CD8-positive, alpha-beta memory T cell (primary cell): ENCODE data around the gene TTC23. TPM values are rescaled to one million over a fixed set of nuclear protein-coding genes. Genes with fewer than 3 reads are reported as not detected.

Source experiments
- CTCF ChIA-PET: fragments of 350-600 bp; sonication (Branson Sonifier 250); formaldehyde crosslinking; loops from one replicate; lab custom pipeline; 2021; ENCODE audit warnings: antibody characterized with exemption; lab: Charles Lee
- POLR2A ChIA-PET: fragments of 350-600 bp; sonication (Branson Sonifier 250); formaldehyde crosslinking; loops from one replicate; lab custom pipeline; 2021; ENCODE audit warnings: antibody characterized with exemption; lab: Charles Lee
- DNase-seq, 5 donors: peaks; one replicate each; pipeline versions ENCODE4 v3.0.0 to v3.0.0-alpha.2; 2020 to 2022; ENCODE audit warnings: mixed read lengths in 1 of 5
- H3K27ac ChIP-seq: one replicate; pipeline ENCODE4 v1.7.0; 2013; ENCODE audit warnings: low read depth, mild to moderate bottlenecking, low read length, moderate library complexity
- H3K27me3 ChIP-seq: 2 replicates; pipeline ENCODE4 v1.7.0; 2013; ENCODE audit warnings: low read length, mild to moderate bottlenecking; ENCODE audit not compliant: insufficient read depth, poor library complexity, severe bottlenecking
- H3K36me3 ChIP-seq: 2 replicates; pipeline ENCODE4 v1.7.0; 2013; ENCODE audit warnings: mild to moderate bottlenecking, low read length, moderate library complexity; ENCODE audit not compliant: insufficient read depth
- H3K4me1 ChIP-seq: 2 replicates; pipeline ENCODE4 v1.7.0; 2013; ENCODE audit warnings: mild to moderate bottlenecking, low read length, moderate library complexity; ENCODE audit not compliant: insufficient read depth
- H3K4me3 ChIP-seq: 2 replicates; pipeline ENCODE4 v1.7.0; 2013; ENCODE audit warnings: mild to moderate bottlenecking, low read length
- H3K9me3 ChIP-seq: 2 replicates; pipeline ENCODE4 v1.7.0; 2013; ENCODE audit warnings: mild to moderate bottlenecking, low read length
- H3K27ac Mint-ChIP-seq, 8 donors: one replicate each; pipeline ENCODE4 v1.8.0; 2020 to 2021; ENCODE audit warnings: mixed read lengths in 8 of 8, mild to moderate bottlenecking in 6 of 8, inconsistent platforms in 3 of 8, moderate library complexity in 3 of 8
- H3K27me3 Mint-ChIP-seq, 2 donors: one replicate each; pipeline ENCODE4 v1.8.0; 2020 to 2021; ENCODE audit warnings: mixed read lengths in 2 of 2, mild to moderate bottlenecking in 1 of 2, moderate library complexity in 1 of 2
- H3K36me3 Mint-ChIP-seq, 3 donors: one replicate each; pipeline ENCODE4 v1.8.0; 2020 to 2021; ENCODE audit warnings: mixed read lengths in 3 of 3, inconsistent platforms in 1 of 3, mild to moderate bottlenecking in 1 of 3
- H3K4me1 Mint-ChIP-seq, 3 donors: one replicate each; pipeline ENCODE4 v1.8.0; 2020 to 2021; ENCODE audit warnings: mixed read lengths in 3 of 3, inconsistent platforms in 1 of 3, mild to moderate bottlenecking in 1 of 3
- H3K4me3 Mint-ChIP-seq, 7 donors: one replicate each; pipeline ENCODE4 v1.8.0; 2020 to 2021; ENCODE audit warnings: mixed read lengths in 7 of 7, mild to moderate bottlenecking in 6 of 7, moderate library complexity in 4 of 7, inconsistent platforms in 2 of 7
- H3K9me3 Mint-ChIP-seq, 5 donors: one replicate each; pipeline ENCODE4 v1.8.0; 2020 to 2022; ENCODE audit warnings: mixed read lengths in 5 of 5, mild to moderate bottlenecking in 3 of 5, moderate library complexity in 2 of 5, inconsistent platforms in 1 of 5
- polyA plus RNA-seq: library from polyadenylated mRNA; unstranded; fragments of 300-500 nt; fragmentation: Illumina TruSeq; gene quantifications from one replicate; pipeline ENCODE4 v1.2.3, GENCODE V29; 2021
- total RNA-seq, 2 experiments: library from RNA; stranded (reverse); gene quantifications; one replicate each; pipeline ENCODE4 v1.2.3, GENCODE V29; 2021

TTC23 gene
- total and polyA plus RNA-seq, 3 experiments from 2014 or later = 0.10 to 2.7 (median 2.0) TPM

DNA sequence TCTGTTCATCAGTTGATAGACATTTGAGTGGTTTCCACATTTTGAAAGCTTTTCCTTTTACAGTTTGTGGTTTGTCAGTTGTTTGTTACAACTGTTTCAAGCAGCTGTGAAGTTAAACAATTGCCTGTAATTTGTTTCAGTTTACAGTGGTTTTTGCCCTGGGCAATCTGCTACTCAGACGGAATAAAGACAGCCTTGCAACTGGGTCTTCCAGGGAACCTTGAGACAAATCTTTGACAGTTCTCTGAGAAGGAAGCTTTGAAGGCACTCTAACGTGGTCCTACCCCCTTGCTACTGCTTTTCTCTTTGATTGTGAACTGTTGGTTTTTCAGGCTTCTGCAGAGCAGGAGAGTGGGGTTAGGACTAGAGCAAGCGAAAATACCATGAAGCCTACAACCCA is 29.9 kb upstream of the TTC23 start:
- CTCF ChIA-PET = no interaction called here
- H3K36me3 Mint-ChIP-seq = peaks cover 8 to 16% (median 8%) of the 10 kb centered on the region in 3 donors
- Histone ChIP-seq H3K4me3 (no peak overlapping the region), H3K4me1 (no peaks in the 10 kb centered on the region), H3K27me3 (no peaks in the 10 kb centered on the region), H3K9me3 (no peaks in the 10 kb centered on the region), H3K27ac (no peak overlapping the region), H3K36me3 (no peaks in the 10 kb centered on the region)
- POLR2A ChIA-PET = no interaction called here
- peak overlapping the region in 1 of 7 donors; percentile 29 for H3K4me3 Mint-ChIP-seq
- H3K27ac Mint-ChIP-seq = no peak overlapping the region
- no peaks in the 10 kb centered on the region for H3K9me3 Mint-ChIP-seq
- peaks cover 12 to 21% (median 20%) of the 10 kb centered on the region in 3 donors for H3K4me1 Mint-ChIP-seq
- H3K27me3 Mint-ChIP-seq = no peaks in the 10 kb centered on the region
- no peak for DNase-seq

DNA sequence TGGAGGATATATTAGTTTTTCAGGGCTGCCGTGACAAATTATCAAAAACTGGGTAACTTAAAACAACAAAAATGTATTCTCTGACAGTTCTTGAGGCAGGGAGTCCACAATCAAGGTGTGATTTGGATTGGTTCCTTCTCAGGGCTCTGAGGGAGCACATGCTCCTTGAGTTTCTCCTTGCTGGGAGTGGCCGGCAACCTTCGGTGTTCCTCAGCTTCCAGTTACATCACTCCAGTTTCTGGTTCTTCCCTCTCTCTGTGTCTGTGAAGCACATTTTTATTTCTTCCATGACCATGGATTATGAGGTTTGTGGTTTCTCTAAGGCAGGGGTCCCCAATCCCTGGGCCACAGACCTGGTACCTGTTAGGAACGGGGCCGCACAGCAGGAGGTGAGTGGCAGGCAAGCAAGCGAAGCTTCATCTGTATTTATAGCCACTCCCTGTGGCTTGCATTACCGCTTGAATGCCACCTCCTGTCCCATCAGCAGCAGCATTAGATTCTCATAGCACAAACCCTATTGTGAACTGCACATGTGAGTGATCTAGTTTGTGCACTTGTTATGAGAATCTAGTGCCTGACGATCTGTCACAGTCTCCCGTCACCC is 26.2 kb upstream of the TTC23 start:
- Mint-ChIP-seq H3K9me3 (no peaks in the 10 kb centered on the region), H3K4me3 (no peak overlapping the region), H3K27ac (no peak overlapping the region), H3K36me3 (peaks cover 5 to 16% (median 8%) of the 10 kb centered on the region in 3 donors), H3K4me1 (peaks cover 12 to 19% (median 18%) of the 10 kb centered on the region in 3 donors), H3K27me3 (no peaks in the 10 kb centered on the region)
- H3K27ac ChIP-seq = no peak overlapping the region
- H3K4me1 ChIP-seq = no peaks in the 10 kb centered on the region
- H3K4me3 ChIP-seq = no peak overlapping the region
- CTCF ChIA-PET = interaction anchor here (1.6 to 7.5 kb wide), 2 partner anchors 428 to 479 kb away, joined by 3 to 52 read pairs; no protein-coding TSS in a partner anchor
- no peaks in the 10 kb centered on the region for H3K27me3 ChIP-seq
- POLR2A ChIA-PET = no interaction called here
- H3K9me3 ChIP-seq = no peaks in the 10 kb centered on the region
- no peaks in the 10 kb centered on the region for H3K36me3 ChIP-seq
- DNase-seq = no peak

DNA sequence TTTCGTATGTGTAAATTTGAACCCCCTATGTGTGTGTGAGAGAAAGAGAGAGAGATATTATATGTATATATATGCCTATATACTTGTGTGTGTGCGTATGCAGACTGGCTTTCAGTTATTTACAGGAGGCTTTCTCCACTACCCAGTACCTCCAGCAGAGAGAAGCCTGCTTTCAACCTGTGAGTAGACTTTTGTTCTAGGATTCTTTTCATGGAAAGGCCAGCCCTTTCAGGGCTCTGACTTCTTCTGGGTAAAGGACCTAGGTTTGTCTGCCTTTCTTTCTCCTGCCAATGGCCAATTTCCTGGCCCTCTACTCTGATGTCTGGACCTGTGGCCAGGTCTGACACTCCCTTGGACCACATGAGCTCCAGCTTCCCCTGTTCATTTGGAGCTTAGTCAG is 25.7 kb upstream of the TTC23 start:
- Mint-ChIP-seq H3K4me1 (peaks cover 11 to 13% (median 13%) of the 10 kb centered on the region in 3 donors), H3K4me3 (no peak overlapping the region), H3K36me3 (peaks cover 4 to 15% (median 7%) of the 10 kb centered on the region in 3 donors), H3K9me3 (no peaks in the 10 kb centered on the region), H3K27ac (no peak overlapping the region), H3K27me3 (no peaks in the 10 kb centered on the region)
- CTCF ChIA-PET = interaction anchor here (1.6 to 7.5 kb wide), 2 partner anchors 429 to 480 kb away, joined by 3 to 52 read pairs; no protein-coding TSS in a partner anchor
- Histone ChIP-seq H3K4me3 (no peak overlapping the region), H3K9me3 (no peaks in the 10 kb centered on the region), H3K27ac (no peak overlapping the region), H3K4me1 (no peaks in the 10 kb centered on the region), H3K36me3 (no peaks in the 10 kb centered on the region), H3K27me3 (no peaks in the 10 kb centered on the region)
- DNase-seq = no peak
- POLR2A ChIA-PET = no interaction called here

DNA sequence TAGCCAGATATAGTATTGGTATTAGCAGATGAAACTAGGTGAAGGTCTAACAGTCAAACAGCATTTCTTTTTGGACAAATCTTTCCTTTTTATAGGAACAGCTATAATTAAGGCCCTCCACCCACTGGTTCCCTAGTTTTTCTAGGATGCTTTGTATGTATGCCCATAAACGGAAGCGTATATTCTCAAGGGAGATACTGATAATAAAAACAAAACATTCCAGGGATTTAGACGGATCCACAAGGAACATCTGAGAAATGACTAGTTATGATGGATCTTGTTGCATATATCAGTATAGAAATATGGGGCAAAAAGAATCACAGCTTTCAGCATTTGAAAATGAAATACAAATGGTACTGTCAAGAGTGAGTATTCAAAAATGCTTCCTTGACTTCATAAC is 24.4 kb upstream of the TTC23 start:
- H3K27ac ChIP-seq = no peak overlapping the region
- H3K27me3 ChIP-seq = no peaks in the 10 kb centered on the region
- no peaks in the 10 kb centered on the region for H3K9me3 ChIP-seq
- POLR2A ChIA-PET = no interaction called here
- CTCF ChIA-PET = interaction anchor here (1.3 to 7.5 kb wide), 7 partner anchors 10 to 483 kb away, joined by 3 to 52 read pairs (median 9); partner anchors contain the start of gene LYSMD4
- peaks cover 0 to 4% (median 0%) of the 10 kb centered on the region in 3 donors for H3K36me3 Mint-ChIP-seq
- H3K9me3 Mint-ChIP-seq = no peaks in the 10 kb centered on the region
- peaks cover under 1 to 2% (median under 1%) of the 10 kb centered on the region in 3 donors for H3K4me1 Mint-ChIP-seq
- no peak overlapping the region for H3K27ac Mint-ChIP-seq
- no peaks in the 10 kb centered on the region for H3K4me1 ChIP-seq
- no peak overlapping the region for H3K4me3 ChIP-seq
- H3K4me3 Mint-ChIP-seq = no peak overlapping the region
- DNase-seq = no peak
- H3K27me3 Mint-ChIP-seq = no peaks in the 10 kb centered on the region
- no peaks in the 10 kb centered on the region for H3K36me3 ChIP-seq

DNA sequence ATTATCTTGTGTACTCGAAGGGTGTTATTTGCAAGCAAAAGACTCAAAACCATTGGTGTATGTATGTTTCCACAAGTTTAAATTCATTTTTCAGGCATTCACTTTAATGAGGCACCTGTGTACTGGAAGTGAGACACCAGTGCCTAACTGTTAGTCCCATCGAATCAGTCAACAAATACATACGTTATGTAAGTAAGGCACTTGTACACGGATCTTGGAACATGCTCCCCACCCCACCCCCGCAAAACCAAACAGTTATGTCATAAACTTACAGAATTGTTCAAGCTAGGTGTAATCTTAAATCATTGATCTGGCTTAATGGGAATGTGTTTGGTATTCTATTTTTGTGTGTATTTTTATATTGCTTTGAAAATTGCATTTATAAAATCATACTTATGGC is 19.1 kb upstream of the TTC23 start:
- Mint-ChIP-seq H3K4me1 (peaks cover 0 to 6% (median 1%) of the 10 kb centered on the region in 3 donors), H3K27me3 (no peaks in the 10 kb centered on the region), H3K36me3 (no peaks in the 10 kb centered on the region), H3K9me3 (no peaks in the 10 kb centered on the region), H3K4me3 (no peak overlapping the region), H3K27ac (peak overlapping the region in 2 of 8 donors; percentile 4 to 43)
- Histone ChIP-seq H3K27ac (no peak overlapping the region), H3K4me1 (no peaks in the 10 kb centered on the region), H3K4me3 (no peak overlapping the region), H3K36me3 (no peaks in the 10 kb centered on the region), H3K9me3 (no peaks in the 10 kb centered on the region), H3K27me3 (no peaks in the 10 kb centered on the region)
- CTCF ChIA-PET = no interaction called here
- no peak for DNase-seq
- POLR2A ChIA-PET = no interaction called here

DNA sequence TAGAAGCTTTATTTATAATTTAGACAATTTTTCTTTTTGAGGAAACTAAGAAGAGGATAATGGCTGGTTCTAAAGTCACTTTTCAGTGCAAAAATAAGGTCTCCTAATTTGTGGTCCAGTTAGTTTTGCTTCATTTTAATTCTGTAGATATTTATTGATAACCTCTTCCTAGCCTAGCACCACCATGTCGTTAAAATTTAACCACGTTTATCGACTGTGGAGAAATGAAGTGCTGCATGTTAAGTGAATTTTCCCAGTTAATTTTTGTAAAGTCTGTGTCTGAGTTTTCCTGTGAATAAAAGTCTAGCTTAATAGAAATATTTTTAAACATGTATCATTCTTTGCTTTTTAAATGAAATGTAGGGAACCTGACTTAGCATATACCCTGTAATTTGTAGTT is 18.6 kb upstream of the TTC23 start:
- H3K4me3 Mint-ChIP-seq = no peak overlapping the region
- Histone ChIP-seq H3K4me3 (no peak overlapping the region), H3K9me3 (no peaks in the 10 kb centered on the region), H3K36me3 (no peaks in the 10 kb centered on the region), H3K4me1 (no peaks in the 10 kb centered on the region), H3K27me3 (no peaks in the 10 kb centered on the region), H3K27ac (no peak overlapping the region)
- H3K27me3 Mint-ChIP-seq = no peaks in the 10 kb centered on the region
- H3K36me3 Mint-ChIP-seq = no peaks in the 10 kb centered on the region
- DNase-seq = no peak
- POLR2A ChIA-PET = no interaction called here
- peaks cover 0 to 6% (median 2%) of the 10 kb centered on the region in 3 donors for H3K4me1 Mint-ChIP-seq
- CTCF ChIA-PET = interaction anchor here (1.5 kb wide), 1 partner anchor 16 kb away, joined by 3 read pairs; the partner anchor contains the start of gene LRRC28
- no peaks in the 10 kb centered on the region for H3K9me3 Mint-ChIP-seq
- peak overlapping the region in 1 of 8 donors; percentile 43 for H3K27ac Mint-ChIP-seq

DNA sequence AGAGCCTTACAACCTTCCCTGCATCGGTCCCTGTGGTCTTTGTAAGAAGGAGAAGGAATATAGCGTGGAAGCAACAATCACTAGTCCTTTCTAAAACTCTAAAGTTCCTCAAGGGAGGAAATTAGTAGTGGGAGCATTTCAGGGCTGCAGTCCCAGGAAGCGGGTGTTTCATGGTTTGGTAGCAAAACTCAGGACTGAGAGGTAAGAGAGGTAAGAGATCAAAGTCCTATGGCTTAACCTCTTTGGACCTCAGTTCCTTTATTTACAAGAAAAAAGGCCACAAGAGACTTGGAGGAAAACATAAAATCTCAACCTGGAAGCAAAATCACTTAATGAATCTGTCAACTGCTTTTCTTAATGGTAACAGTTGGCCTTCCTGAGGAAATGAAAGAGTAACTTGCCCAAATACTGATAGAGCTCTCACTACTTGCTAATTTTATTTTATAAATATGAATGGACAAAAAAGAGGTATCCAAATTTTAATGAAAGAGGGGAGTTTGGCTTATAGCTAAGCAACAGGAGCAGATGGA is 16.2 kb upstream of the TTC23 start:
- no peak overlapping the region for H3K27ac ChIP-seq
- no peaks in the 10 kb centered on the region for H3K9me3 ChIP-seq
- Mint-ChIP-seq H3K9me3 (no peaks in the 10 kb centered on the region), H3K36me3 (peaks cover 0 to 10% (median 4%) of the 10 kb centered on the region in 3 donors), H3K27ac (no peak overlapping the region), H3K4me3 (no peak overlapping the region), H3K27me3 (no peaks in the 10 kb centered on the region), H3K4me1 (peaks cover 0 to 6% (median 2%) of the 10 kb centered on the region in 3 donors)
- ChIA-PET POLR2A (no interaction called here), CTCF (interaction anchor here (3.1 kb wide), 1 partner anchor 7 kb away, joined by 14 read pairs; no protein-coding TSS in a partner anchor)
- no peaks in the 10 kb centered on the region for H3K36me3 ChIP-seq
- no peak for DNase-seq
- H3K27me3 ChIP-seq = no peaks in the 10 kb centered on the region
- no peaks in the 10 kb centered on the region for H3K4me1 ChIP-seq
- no peak overlapping the region for H3K4me3 ChIP-seq

DNA sequence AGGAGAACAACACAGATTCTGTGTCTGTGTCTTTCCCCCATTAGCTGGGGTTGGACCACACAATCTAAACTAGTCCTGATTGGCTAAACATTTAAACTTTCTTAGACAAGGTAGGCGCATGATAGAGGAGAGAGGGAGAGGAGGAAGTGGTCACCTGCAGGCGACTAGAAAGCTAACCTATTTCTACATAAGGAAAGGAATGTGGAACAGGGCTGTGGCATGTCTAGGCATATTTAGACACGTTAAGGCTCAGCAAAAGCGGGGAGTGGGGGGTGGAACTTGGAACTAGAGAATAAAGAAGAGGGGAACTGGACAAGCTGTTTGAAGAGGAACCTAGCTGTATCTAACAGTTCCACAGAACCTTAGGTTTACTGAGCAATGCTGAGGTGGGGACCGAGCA is 14.7 kb upstream of the TTC23 start:
- H3K27ac Mint-ChIP-seq = no peak overlapping the region
- H3K9me3 Mint-ChIP-seq = no peaks in the 10 kb centered on the region
- Histone ChIP-seq H3K4me1 (no peaks in the 10 kb centered on the region), H3K9me3 (no peaks in the 10 kb centered on the region), H3K4me3 (no peak overlapping the region), H3K36me3 (no peaks in the 10 kb centered on the region), H3K27ac (no peak overlapping the region), H3K27me3 (no peaks in the 10 kb centered on the region)
- H3K4me3 Mint-ChIP-seq = no peak overlapping the region
- peaks cover 0 to 6% (median 2%) of the 10 kb centered on the region in 3 donors for H3K4me1 Mint-ChIP-seq
- H3K27me3 Mint-ChIP-seq = no peaks in the 10 kb centered on the region
- peaks cover 0 to 13% (median 11%) of the 10 kb centered on the region in 3 donors for H3K36me3 Mint-ChIP-seq
- no peak for DNase-seq
- ChIA-PET CTCF (interaction anchor here (1.2 to 3.1 kb wide), 2 partner anchors 9 to 10 kb away, joined by 3 to 14 read pairs; no protein-coding TSS in a partner anchor), POLR2A (no interaction called here)
